ENCODE results near the gene ATXN1.
"Not testable (repeated sequence)": the region's sequence is repeated elsewhere in the genome, so short reads cannot be mapped to it uniquely, and the experiment has no call there.

Gene ATXN1

GRCh38 chr6:16263464-16264099, 497.7 kb downstream of the ATXN1 start:
- FAIRE-seq = not testable (repeated sequence)

- FAIRE-seq = not testable (repeated sequence)
Measured at GRCh38 chr6:16262773-16263172, 498.5 kb downstream of the ATXN1 start.

GRCh38 chr6:16260602-16261001, 500.7 kb downstream of the ATXN1 start:
- FAIRE-seq = not testable (repeated sequence)

GRCh38 chr6:16259604-16260003, 501.7 kb downstream of the ATXN1 start:
- FAIRE-seq = not testable (repeated sequence)

- no peak for FAIRE-seq
Measured at GRCh38 chr6:16258709-16259075, 502.6 kb downstream of the ATXN1 start.

GRCh38 chr6:16257999-16258708, 503.1 kb downstream of the ATXN1 start:
- no peak for FAIRE-seq

- no peak for FAIRE-seq
Measured at GRCh38 chr6:16256781-16257180, 504.5 kb downstream of the ATXN1 start.

- FAIRE-seq = no peak
Measured at GRCh38 chr6:16254535-16254934, 506.7 kb downstream of the ATXN1 start.

- no peak for FAIRE-seq
Measured at GRCh38 chr6:16253399-16254144, 507.7 kb downstream of the ATXN1 start.

- no peak for FAIRE-seq
Measured at GRCh38 chr6:16252686-16253299, 508.5 kb downstream of the ATXN1 start.

- FAIRE-seq = no peak
Measured at GRCh38 chr6:16251706-16252105, 509.6 kb downstream of the ATXN1 start.

GRCh38 chr6:16249971-16250370, 511.3 kb downstream of the ATXN1 start:
- FAIRE-seq = no peak

All from TTC549 (cell line).